Liver (tissue), 9 donors: ENCODE results near the gene TMPRSS2. TPM values are rescaled to one million over a fixed set of nuclear protein-coding genes. Genes with fewer than 3 reads are reported as not detected.

Experiments
- DNase-seq: peaks from one replicate; pipeline ENCODE4 v3.0.0-alpha.2; 2017; ENCODE audit warnings: low spot score
- H3K27ac ChIP-seq, 2 donors: one replicate each; pipeline ENCODE4 v1.7.0; 2013; ENCODE audit warnings: inconsistent platforms in 2 of 2, low read length in 2 of 2, control low read depth in 1 of 2, low read depth in 1 of 2, mild to moderate bottlenecking in 1 of 2
- H3K27me3 ChIP-seq, 4 donors: one replicate each; pipeline versions ENCODE4 v1.6.1 to v1.7.0; 2013; ENCODE audit warnings: low read length in 3 of 4, inconsistent platforms in 1 of 4, mild to moderate bottlenecking in 1 of 4, moderate library complexity in 1 of 4; ENCODE audit not compliant: control insufficient read depth in 4 of 4, insufficient read depth in 4 of 4
- H3K36me3 ChIP-seq, 4 donors: one replicate each; pipeline versions ENCODE4 v1.6.1 to v1.7.0; 2013; ENCODE audit warnings: low read length in 3 of 4, mild to moderate bottlenecking in 3 of 4, low read depth in 1 of 4, moderate library complexity in 1 of 4; ENCODE audit not compliant: control insufficient read depth in 4 of 4, insufficient read depth in 3 of 4
- H3K4me1 ChIP-seq, 4 donors: one replicate each; pipeline versions ENCODE4 v1.6.1 to v1.7.0; 2013; ENCODE audit warnings: low read length in 3 of 4, mild to moderate bottlenecking in 3 of 4, moderate library complexity in 1 of 4; ENCODE audit not compliant: control insufficient read depth in 4 of 4, insufficient read depth in 4 of 4
- H3K4me3 ChIP-seq, 3 donors: one replicate each; pipeline versions ENCODE4 v1.6.1 to v1.7.0; 2013; ENCODE audit warnings: low read length in 3 of 3, control low read depth in 1 of 3, low read depth in 1 of 3, mild to moderate bottlenecking in 1 of 3
- H3K9ac ChIP-seq, 2 donors: one replicate each; pipeline ENCODE4 v1.7.0; 2013; ENCODE audit warnings: low read length in 2 of 2, mild to moderate bottlenecking in 2 of 2, moderate library complexity in 2 of 2, control low read depth in 1 of 2, low read depth in 1 of 2
- H3K9me3 ChIP-seq, 4 donors: one replicate each; pipeline versions ENCODE4 v1.6.1 to v1.7.0; 2013; ENCODE audit warnings: low read length in 3 of 4; ENCODE audit not compliant: control insufficient read depth in 4 of 4
- EGR1 ChIP-seq, 2 donors: IDR thresholded peaks; 2 replicates each; pipeline ENCODE4 v1.6.1; 2016 to 2018; ENCODE audit warnings: antibody characterized with exemption in 2 of 2, low read depth in 2 of 2
- FOXA1 ChIP-seq: IDR thresholded peaks from 2 replicates; pipeline ENCODE4 v1.6.1; 2016; ENCODE audit warnings: antibody characterized with exemption
- FOXA2 ChIP-seq: IDR thresholded peaks from 2 replicates; pipeline ENCODE4 v1.6.1; 2016; ENCODE audit warnings: antibody characterized with exemption
- HNF4A ChIP-seq, 2 donors: conservative IDR thresholded peaks; 2 replicates each; pipeline ENCODE4 v1.6.1; 2016; ENCODE audit warnings: antibody characterized with exemption in 2 of 2, mild to moderate bottlenecking in 2 of 2
- HNF4G ChIP-seq: IDR thresholded peaks from 2 replicates; pipeline ENCODE4 v1.6.1; 2016; ENCODE audit warnings: antibody characterized with exemption
- NR2F2 ChIP-seq: IDR thresholded peaks from 2 replicates; pipeline ENCODE4 v1.6.1; 2016; ENCODE audit warnings: antibody characterized with exemption
- RAD21 ChIP-seq, 2 donors: IDR thresholded peaks; 2 replicates each; pipeline ENCODE4 v1.6.1; 2016; ENCODE audit warnings: antibody characterized with exemption in 2 of 2, mild to moderate bottlenecking in 2 of 2
- RXRA ChIP-seq, 2 donors: IDR thresholded peaks; 2 replicates each; pipeline ENCODE4 v1.6.1; 2017 to 2018; ENCODE audit warnings: antibody characterized with exemption in 2 of 2, mild to moderate bottlenecking in 1 of 2
- SP1 ChIP-seq: IDR thresholded peaks from 2 replicates; pipeline ENCODE4 v1.6.1; 2018; ENCODE audit warnings: antibody characterized with exemption, mild to moderate bottlenecking
- TAF1 ChIP-seq: conservative IDR thresholded peaks from 2 replicates; pipeline ENCODE4 v1.6.1; 2016; ENCODE audit warnings: antibody characterized with exemption, mild to moderate bottlenecking
- YY1 ChIP-seq: IDR thresholded peaks from 2 replicates; pipeline ENCODE4 v1.6.1; 2016; ENCODE audit warnings: antibody characterized with exemption, mild to moderate bottlenecking
- WGBS: extraction: QIAGEN DNeasy Blood & Tissue Kit; methylation state at CpG from one replicate; pipeline ENCODE4 v1.1.7; 2013; 5-methylcytosine and 5-hydroxymethylcytosine counted together
- polyA plus RNA-seq, 2 donors: library from polyadenylated mRNA; stranded (reverse) in 1 of 2; unstranded in 1 of 2; fragments of 200-250 nt in 1 of 2; fragments of >200 nt in 1 of 2; fragmentation: Nextera tagmentation in 1 of 2; extraction: Ambion mirVana in 1 of 2; gene quantifications; one replicate each; pipeline versions ENCODE4 v1.2.1 to v1.2.3, GENCODE V29; 2013 to 2015
- total RNA-seq, 2 donors: library from RNA; depleted of rRNA; stranded (reverse); fragments of >200 nt; gene quantifications; one replicate each; pipeline ENCODE4 v1.2.3, GENCODE V29; 2014
- TF ChIP-seq, protein P1 (sequence below): IDR thresholded peaks from 2 replicates; pipeline ENCODE4 v1.6.1; 2016; ENCODE audit warnings: antibody characterized with exemption, mild to moderate bottlenecking
- TF ChIP-seq, protein P2 (sequence below): IDR thresholded peaks from 2 replicates; pipeline ENCODE4 v1.6.1; 2016; ENCODE audit warnings: antibody characterized with exemption
- TF ChIP-seq, protein P3 (sequence below): IDR thresholded peaks from 2 replicates; pipeline ENCODE4 v1.6.1; 2016; ENCODE audit warnings: antibody characterized with exemption
- TF ChIP-seq, protein P4 (sequence below): fragments of 150-350 bp; IDR thresholded peaks from 2 replicates; pipeline ENCODE4 v1.5.1; 2017; ENCODE audit warnings: improper control_type of control experiment, low read depth, low read length; ENCODE audit not compliant: missing input control
- donor health status: healthy.
- donor health status: healthy.
- donor health status: healthy.
- donor health status: healthy.
- donor health status: healthy.

Gene TMPRSS2
- total and polyA plus RNA-seq, 4 donors: 0.14 to 32.0 (median 11.4) TPM

DNA sequence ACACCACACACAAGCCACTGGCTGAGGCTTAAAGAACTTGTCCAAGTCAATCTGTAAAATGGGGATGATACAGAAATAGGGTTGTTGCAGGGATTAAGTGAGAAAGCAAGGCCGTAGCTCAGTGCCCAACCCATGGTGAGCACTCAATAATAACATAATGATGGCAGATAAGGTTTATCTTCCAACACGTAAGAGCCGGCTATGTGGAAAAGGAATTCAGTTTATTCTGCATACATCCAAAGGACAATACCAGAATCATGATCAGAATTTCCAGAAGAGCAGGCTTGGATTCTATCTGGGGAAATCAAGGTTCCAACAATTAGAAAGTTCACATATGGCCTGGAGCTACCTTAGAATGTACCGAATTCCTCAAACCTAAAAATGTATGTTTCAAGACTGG lies 4.6 kb downstream of the TMPRSS2 start (continued):
- TF ChIP-seq, protein P1, sequence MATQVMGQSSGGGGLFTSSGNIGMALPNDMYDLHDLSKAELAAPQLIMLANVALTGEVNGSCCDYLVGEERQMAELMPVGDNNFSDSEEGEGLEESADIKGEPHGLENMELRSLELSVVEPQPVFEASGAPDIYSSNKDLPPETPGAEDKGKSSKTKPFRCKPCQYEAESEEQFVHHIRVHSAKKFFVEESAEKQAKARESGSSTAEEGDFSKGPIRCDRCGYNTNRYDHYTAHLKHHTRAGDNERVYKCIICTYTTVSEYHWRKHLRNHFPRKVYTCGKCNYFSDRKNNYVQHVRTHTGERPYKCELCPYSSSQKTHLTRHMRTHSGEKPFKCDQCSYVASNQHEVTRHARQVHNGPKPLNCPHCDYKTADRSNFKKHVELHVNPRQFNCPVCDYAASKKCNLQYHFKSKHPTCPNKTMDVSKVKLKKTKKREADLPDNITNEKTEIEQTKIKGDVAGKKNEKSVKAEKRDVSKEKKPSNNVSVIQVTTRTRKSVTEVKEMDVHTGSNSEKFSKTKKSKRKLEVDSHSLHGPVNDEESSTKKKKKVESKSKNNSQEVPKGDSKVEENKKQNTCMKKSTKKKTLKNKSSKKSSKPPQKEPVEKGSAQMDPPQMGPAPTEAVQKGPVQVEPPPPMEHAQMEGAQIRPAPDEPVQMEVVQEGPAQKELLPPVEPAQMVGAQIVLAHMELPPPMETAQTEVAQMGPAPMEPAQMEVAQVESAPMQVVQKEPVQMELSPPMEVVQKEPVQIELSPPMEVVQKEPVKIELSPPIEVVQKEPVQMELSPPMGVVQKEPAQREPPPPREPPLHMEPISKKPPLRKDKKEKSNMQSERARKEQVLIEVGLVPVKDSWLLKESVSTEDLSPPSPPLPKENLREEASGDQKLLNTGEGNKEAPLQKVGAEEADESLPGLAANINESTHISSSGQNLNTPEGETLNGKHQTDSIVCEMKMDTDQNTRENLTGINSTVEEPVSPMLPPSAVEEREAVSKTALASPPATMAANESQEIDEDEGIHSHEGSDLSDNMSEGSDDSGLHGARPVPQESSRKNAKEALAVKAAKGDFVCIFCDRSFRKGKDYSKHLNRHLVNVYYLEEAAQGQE: no peak
- TF ChIP-seq FOXA1 (no peak), NR2F2 (no peak)
- TF ChIP-seq, protein P2, sequence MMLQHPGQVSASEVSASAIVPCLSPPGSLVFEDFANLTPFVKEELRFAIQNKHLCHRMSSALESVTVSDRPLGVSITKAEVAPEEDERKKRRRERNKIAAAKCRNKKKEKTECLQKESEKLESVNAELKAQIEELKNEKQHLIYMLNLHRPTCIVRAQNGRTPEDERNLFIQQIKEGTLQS: no peak

DNA sequence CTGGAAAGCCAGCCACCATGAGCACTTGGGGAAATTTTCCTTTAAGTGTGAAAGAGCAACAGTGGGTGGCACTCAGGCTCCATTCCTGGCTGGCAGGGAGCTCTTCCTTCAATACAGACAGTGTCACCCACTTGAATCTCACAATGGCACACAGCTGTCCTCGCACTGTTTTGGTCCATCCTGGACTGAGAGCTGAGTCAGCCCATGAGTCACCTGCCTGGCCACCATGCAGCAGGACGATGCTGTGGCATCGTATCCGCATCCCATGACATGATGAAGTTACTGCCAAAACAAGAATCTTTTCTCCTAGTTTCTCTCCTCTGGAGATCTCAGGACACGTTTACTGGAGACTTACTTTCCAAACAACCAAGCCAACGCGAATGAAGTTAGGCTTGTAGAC lies 6.0 kb downstream of the TMPRSS2 start:
- 83% methylated on average over 7 of the region's 7 CpGs for WGBS
- Histone ChIP-seq H3K27me3 (no peaks in the 10 kb centered on the region), H3K4me3 (no peak overlapping the region), H3K9ac (no peak overlapping the region), H3K4me1 (peaks cover 16 to 45% (median 32%) of the 10 kb centered on the region in 4 donors), H3K9me3 (no peaks in the 10 kb centered on the region), H3K36me3 (peaks cover 0 to 3% (median 0%) of the 10 kb centered on the region in 4 donors), H3K27ac (peak overlapping the region; percentile 2 to 79)
- TF ChIP-seq HNF4A (conservative IDR thresholded peaks at IDR 0.05) (no peak), EGR1 (IDR thresholded peaks at IDR 0.05; ENCODE audit: low read depth in 2 of 2) (no peak), FOXA2 (no peak), HNF4G (no peak), YY1 (no peak), SP1 (no peak), RXRA (IDR thresholded peaks at IDR 0.05) (no peak), TAF1 (no peak), RAD21 (IDR thresholded peaks at IDR 0.05) (no peak)
- TF ChIP-seq, protein P3, sequence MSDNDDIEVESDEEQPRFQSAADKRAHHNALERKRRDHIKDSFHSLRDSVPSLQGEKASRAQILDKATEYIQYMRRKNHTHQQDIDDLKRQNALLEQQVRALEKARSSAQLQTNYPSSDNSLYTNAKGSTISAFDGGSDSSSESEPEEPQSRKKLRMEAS: no peak
- TF ChIP-seq, protein P1: no peak
- TF ChIP-seq, protein P4, sequence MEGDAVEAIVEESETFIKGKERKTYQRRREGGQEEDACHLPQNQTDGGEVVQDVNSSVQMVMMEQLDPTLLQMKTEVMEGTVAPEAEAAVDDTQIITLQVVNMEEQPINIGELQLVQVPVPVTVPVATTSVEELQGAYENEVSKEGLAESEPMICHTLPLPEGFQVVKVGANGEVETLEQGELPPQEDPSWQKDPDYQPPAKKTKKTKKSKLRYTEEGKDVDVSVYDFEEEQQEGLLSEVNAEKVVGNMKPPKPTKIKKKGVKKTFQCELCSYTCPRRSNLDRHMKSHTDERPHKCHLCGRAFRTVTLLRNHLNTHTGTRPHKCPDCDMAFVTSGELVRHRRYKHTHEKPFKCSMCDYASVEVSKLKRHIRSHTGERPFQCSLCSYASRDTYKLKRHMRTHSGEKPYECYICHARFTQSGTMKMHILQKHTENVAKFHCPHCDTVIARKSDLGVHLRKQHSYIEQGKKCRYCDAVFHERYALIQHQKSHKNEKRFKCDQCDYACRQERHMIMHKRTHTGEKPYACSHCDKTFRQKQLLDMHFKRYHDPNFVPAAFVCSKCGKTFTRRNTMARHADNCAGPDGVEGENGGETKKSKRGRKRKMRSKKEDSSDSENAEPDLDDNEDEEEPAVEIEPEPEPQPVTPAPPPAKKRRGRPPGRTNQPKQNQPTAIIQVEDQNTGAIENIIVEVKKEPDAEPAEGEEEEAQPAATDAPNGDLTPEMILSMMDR: no peak
- TF ChIP-seq, protein P2: no peak
- DNase-seq: no peak
